Breast epithelium (tissue), 4 donors: ENCODE results near the gene CROCC2. TPM values are rescaled to one million over a fixed set of nuclear protein-coding genes. Genes with fewer than 3 reads are reported as not detected.

ENCODE experiments used
- DNase-seq, 2 donors: peaks; one replicate each; pipeline ENCODE4 v3.0.0-alpha.2; 2019; ENCODE audit warnings: low spot score in 2 of 2
- H3K27ac ChIP-seq, 2 donors: fragments of 200-600 bp; sonication (generic) in 1 of 2; one replicate each; pipeline ENCODE4 v1.5.1; 2016 to 2019; ENCODE audit warnings: mild to moderate bottlenecking in 1 of 2
- H3K27me3 ChIP-seq, 2 donors: fragments of 200-600 bp; sonication (generic) in 1 of 2; one replicate each; pipeline versions ENCODE4 v1.5.1 to v1.6.0; 2017 to 2019; ENCODE audit warnings: control low read depth in 1 of 2, mild to moderate bottlenecking in 1 of 2
- H3K36me3 ChIP-seq: fragments of 200-600 bp; one replicate; pipeline ENCODE4 v1.5.1; 2019
- H3K4me1 ChIP-seq, 2 donors: fragments of 200-600 bp; sonication (generic); one replicate each; pipeline ENCODE4 v1.5.1; 2016 to 2019; ENCODE audit warnings: control low read depth in 1 of 2
- H3K4me3 ChIP-seq, 3 donors: fragments of 200-600 bp; sonication (generic); 1 replicate in 2 of 3; 2 replicates in 1 of 3; pipeline ENCODE4 v1.5.1; 2016 to 2019; ENCODE audit warnings: mild to moderate bottlenecking in 3 of 3, moderate library complexity in 2 of 3
- H3K9me3 ChIP-seq, 2 donors: fragments of 200-600 bp; sonication (generic) in 1 of 2; one replicate each; pipeline ENCODE4 v1.5.1; 2016 to 2019; ENCODE audit warnings: control low read depth in 1 of 2
- POLR2A ChIP-seq: fragments of 450-650 bp; IDR thresholded peaks from one replicate; pipeline ENCODE4 v1.6.1; 2016; ENCODE audit warnings: antibody characterized with exemption, mild to moderate bottlenecking, moderate library complexity
- POLR2AphosphoS5 ChIP-seq, 3 donors: sonication (generic); formaldehyde crosslinking; IDR thresholded peaks; one replicate each; pipeline ENCODE4 v1.6.1; 2017; ENCODE audit warnings: antibody characterized with exemption in 3 of 3
- intact Hi-C: fragments of 100-400 bp; cut with DNase I; formaldehyde crosslinking; loops from one replicate; pipeline ENCODE4 v1.15.1; 2023; ENCODE audit warnings: low total_unique reads
- total RNA-seq, 3 donors: library from RNA; depleted of rRNA; stranded (reverse); fragments of >200 nt; gene quantifications; one replicate each; pipeline ENCODE4 v1.1.0, GENCODE V29; 2016
- TF ChIP-seq, protein P1 (sequence below), 3 donors: fragments of 450-650 bp; IDR thresholded peaks; one replicate each; pipeline ENCODE4 v1.5.1; 2016 to 2017; ENCODE audit warnings: antibody characterized with exemption in 3 of 3, mild to moderate bottlenecking in 3 of 3, moderate library complexity in 3 of 3

The CROCC2 gene
- total RNA-seq, 3 donors from 2014 or later, result 0.33 TPM; not detected in 2

DNA sequence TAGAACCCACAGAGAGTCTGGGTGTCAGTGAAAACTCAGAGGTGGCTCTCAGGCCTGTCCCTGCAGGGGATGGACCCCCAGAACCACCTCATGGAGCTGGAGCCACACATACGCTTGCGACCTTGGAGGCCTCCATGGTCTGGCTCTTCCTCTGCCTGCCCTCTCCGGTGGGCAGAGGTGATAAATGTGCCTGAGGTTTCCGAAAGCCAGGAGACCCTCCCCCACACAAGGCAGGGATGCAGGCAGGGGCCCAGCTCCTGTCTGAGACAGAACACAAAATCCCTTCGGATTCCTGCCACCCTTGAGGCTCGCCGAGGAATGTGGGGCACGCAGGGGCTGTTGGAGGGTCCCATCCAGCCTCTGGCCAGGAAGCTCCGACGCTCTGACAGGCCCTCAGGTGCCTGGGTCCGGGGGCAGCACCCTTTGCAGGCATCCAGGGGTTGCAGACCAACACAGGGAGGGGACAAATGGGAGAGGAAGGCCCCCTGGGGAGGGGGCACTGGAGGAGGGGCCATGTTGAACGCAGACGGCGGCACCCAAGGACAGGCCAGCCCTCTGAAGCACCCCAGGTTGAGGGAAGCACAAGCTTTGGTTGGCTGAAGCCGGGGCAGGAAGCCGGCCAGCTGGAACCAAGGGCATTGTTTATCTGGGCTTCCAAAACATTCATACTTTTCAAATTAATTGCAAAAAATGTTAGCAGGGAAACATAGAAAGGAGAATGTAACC lies 88.2 kb downstream of the CROCC2 start:
- Histone ChIP-seq H3K27ac (peak overlapping the region in 1 of 2 donors; percentile 33), H3K36me3 (no peaks in the 10 kb centered on the region), H3K9me3 (no peaks in the 10 kb centered on the region), H3K4me3 (no peak overlapping the region), H3K27me3 (no peaks in the 10 kb centered on the region), H3K4me1 (peaks cover 16 to 22% of the 10 kb centered on the region in 2 donors)
- intact Hi-C loops, result loop anchor here (10.0 kb wide), 1 partner anchor 80 kb away; no protein-coding TSS in a partner anchor
- no peak for TF ChIP-seq POLR2AphosphoS5 (IDR thresholded peaks at IDR 0.05)
- TF ChIP-seq, protein P1, sequence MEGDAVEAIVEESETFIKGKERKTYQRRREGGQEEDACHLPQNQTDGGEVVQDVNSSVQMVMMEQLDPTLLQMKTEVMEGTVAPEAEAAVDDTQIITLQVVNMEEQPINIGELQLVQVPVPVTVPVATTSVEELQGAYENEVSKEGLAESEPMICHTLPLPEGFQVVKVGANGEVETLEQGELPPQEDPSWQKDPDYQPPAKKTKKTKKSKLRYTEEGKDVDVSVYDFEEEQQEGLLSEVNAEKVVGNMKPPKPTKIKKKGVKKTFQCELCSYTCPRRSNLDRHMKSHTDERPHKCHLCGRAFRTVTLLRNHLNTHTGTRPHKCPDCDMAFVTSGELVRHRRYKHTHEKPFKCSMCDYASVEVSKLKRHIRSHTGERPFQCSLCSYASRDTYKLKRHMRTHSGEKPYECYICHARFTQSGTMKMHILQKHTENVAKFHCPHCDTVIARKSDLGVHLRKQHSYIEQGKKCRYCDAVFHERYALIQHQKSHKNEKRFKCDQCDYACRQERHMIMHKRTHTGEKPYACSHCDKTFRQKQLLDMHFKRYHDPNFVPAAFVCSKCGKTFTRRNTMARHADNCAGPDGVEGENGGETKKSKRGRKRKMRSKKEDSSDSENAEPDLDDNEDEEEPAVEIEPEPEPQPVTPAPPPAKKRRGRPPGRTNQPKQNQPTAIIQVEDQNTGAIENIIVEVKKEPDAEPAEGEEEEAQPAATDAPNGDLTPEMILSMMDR (IDR thresholded peaks at IDR 0.05), result no peak
- TF ChIP-seq POLR2A, result no peak
- DNase-seq, result peak in 1 of 2 donors; percentile 42

DNA sequence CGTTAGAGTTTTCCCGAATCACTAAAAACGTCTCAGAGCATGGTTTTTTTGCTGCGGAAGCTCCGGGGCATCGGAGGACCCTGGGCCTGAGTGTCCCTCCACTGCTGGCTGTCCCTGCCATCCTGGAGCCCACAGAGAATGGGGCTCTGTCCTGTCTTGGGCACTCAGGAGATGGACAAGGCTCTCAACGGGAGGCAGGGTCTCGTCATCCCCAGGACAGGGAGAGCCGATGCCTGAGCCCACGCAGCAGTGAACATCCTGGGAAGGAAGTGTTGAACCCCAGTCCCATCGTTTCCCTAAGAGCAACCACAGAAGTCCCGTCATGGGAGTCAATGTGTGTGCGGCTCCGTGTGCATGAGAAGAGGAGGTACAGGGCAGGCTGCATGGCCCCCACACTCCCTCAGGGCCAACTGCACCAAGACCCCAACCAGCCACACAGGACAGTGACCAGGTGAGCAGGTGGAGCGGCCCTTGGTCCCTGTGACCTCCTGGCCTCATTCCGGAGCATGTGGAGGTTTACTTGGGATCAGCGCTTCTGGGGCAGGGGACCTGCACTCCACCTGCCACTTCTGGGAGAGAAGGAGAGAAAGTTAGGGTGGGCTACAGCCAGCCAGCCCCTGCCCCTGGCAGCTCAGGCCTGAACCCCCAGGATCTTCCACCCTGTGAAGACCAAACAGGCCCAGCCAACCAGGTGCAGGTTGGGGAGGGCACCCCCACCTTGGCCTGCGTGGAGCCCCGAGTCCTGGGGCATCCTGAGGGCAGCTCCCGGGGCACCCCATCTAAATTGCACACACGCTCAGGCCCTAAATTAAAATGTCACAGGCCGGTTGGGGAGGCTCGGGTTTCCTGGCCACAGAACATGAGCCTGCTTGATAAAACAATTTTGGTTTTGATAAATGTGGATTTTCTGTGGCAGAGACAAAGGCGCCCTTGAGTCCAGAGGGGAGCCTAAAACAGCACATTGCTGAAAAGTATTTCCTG lies 89.2 kb downstream of the CROCC2 start:
- TF ChIP-seq POLR2A, result no peak
- TF ChIP-seq, protein P1 (IDR thresholded peaks at IDR 0.05), result no peak
- no peak for TF ChIP-seq POLR2AphosphoS5 (IDR thresholded peaks at IDR 0.05)
- peaks cover 18 to 22% of the 10 kb centered on the region in 2 donors for H3K4me1 ChIP-seq
- DNase-seq, result peak in 1 of 2 donors; percentile 37
- H3K4me3 ChIP-seq, result no peak overlapping the region
- H3K27ac ChIP-seq, result peak overlapping the region in 1 of 2 donors; percentile 43
- no peaks in the 10 kb centered on the region for H3K9me3 ChIP-seq
- no peaks in the 10 kb centered on the region for H3K27me3 ChIP-seq
- intact Hi-C loops, result loop anchor here (10.0 kb wide), 1 partner anchor 81 kb away; no protein-coding TSS in a partner anchor
- no peaks in the 10 kb centered on the region for H3K36me3 ChIP-seq

DNA sequence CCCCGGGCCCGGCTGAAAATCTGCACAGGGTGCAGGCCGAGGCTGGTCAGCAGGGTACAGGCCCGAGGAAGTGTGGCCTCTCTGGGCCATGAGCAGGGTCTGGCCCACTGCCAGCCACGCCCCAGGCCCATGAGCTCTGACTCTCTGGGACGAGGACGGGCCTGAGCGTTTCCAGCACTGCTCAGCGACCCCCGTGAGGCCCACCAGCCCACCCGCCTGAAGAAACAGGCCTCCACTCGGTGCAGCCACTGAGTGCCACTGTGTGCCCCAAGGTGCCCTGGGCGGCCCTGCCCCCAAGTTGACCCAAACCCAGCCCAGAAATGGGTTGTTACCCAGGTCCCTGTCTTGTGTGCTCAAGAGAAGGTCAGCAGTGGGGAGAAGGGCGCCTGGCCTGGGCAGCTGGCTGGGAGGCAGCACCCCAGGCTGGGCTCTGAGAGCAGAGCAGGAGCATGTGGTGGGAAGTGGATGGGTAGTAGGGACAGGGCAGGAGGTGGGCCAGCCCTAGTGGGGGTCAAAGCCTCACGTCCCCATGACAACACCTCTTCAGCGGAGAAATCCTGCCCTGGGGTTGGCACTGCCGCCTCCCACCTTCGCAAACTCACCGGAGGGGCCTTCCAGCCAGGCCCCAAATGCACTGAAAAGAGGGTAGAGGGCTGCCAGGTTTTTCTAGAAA lies 90.2 kb downstream of the CROCC2 start:
- peaks cover 21 to 23% of the 10 kb centered on the region in 2 donors for H3K4me1 ChIP-seq
- TF ChIP-seq POLR2A (no peak), POLR2AphosphoS5 (IDR thresholded peaks at IDR 0.05) (no peak)
- TF ChIP-seq, protein P1 (IDR thresholded peaks at IDR 0.05), result no peak
- peak in 1 of 2 donors; percentile 37 for DNase-seq
- H3K27me3 ChIP-seq, result no peaks in the 10 kb centered on the region
- intact Hi-C loops, result loop anchor here (10.0 kb wide), 1 partner anchor 81 kb away; no protein-coding TSS in a partner anchor
- no peak overlapping the region for H3K4me3 ChIP-seq
- peak overlapping the region; percentile 30 to 92 for H3K27ac ChIP-seq
- no peaks in the 10 kb centered on the region for H3K36me3 ChIP-seq
- H3K9me3 ChIP-seq, result no peaks in the 10 kb centered on the region

DNA sequence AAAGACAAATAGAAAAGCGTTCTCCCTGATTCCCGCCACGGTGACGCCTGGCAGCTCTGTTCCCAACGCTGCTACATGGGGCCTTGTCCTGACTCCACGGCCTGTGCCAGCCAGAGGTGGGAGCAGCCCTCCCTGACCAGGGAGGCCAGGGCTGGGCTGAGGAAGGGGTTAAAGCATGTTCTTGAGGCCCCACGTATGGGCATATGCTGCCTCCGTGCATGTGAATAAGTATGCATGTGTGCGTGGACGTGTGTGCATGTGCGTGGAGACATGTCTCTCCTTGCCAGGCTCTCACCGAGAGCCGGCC lies 90.7 kb downstream of the CROCC2 start:
- H3K27ac ChIP-seq, result peak overlapping the region; percentile 30 to 92
- no peak overlapping the region for H3K4me3 ChIP-seq
- H3K9me3 ChIP-seq, result no peaks in the 10 kb centered on the region
- TF ChIP-seq, protein P1 (IDR thresholded peaks at IDR 0.05), result no peak
- TF ChIP-seq POLR2AphosphoS5 (IDR thresholded peaks at IDR 0.05) (no peak), POLR2A (no peak)
- no peaks in the 10 kb centered on the region for H3K27me3 ChIP-seq
- intact Hi-C loops, result loop anchor here (10.0 kb wide), 1 partner anchor 82 kb away; no protein-coding TSS in a partner anchor
- H3K4me1 ChIP-seq, result peaks cover 17 to 21% of the 10 kb centered on the region in 2 donors
- DNase-seq, result peak in 1 of 2 donors; percentile 35
- H3K36me3 ChIP-seq, result no peaks in the 10 kb centered on the region
